H1 (cell line): ENCODE data around the gene DAZAP1. TPM values are rescaled to one million over a fixed set of nuclear protein-coding genes. Genes with fewer than 3 reads are reported as not detected.

ENCODE experiments used
- CTCF ChIA-PET: fragments of 300-600 bp; sonication (Branson Sonifier 250); formaldehyde crosslinking; loops from one replicate; lab custom pipeline; 2021; ENCODE audit not compliant: partially characterized antibody; lab: Charles Lee
- POLR2A ChIA-PET: fragments of 300-600 bp; sonication (Branson Sonifier 250); formaldehyde crosslinking; loops from one replicate; lab custom pipeline; 2021; ENCODE audit warnings: inconsistent platforms; ENCODE audit not compliant: partially characterized antibody; lab: Charles Lee
- DNase-seq, 2 experiments: peaks; one replicate each; pipeline versions ENCODE4 v3.0.0 to v3.0.0-alpha.2; 2010 to 2022; ENCODE audit warnings: low spot score in 2 of 2, low read depth in 1 of 2, mixed read lengths in 1 of 2
- FAIRE-seq: peaks from 2 replicates; lab custom pipeline; 2011; peaks lifted over from hg19 to GRCh38; lab: Jason Lieb, UNC
- H2AFZ ChIP-seq: 2 replicates; pipeline ENCODE4 v1.8.1; 2012; ENCODE audit warnings: low read length, inconsistent platforms
- H2AK5ac ChIP-seq: 2 replicates; pipeline ENCODE4 v1.6.1; 2013; ENCODE audit warnings: low read depth, low read length
- H2BK120ac ChIP-seq: replicated peaks from 2 replicates; pipeline ENCODE3; 2013; ENCODE audit warnings: low read depth, low read length, inconsistent platforms
- H2BK12ac ChIP-seq: 2 replicates; pipeline ENCODE4 v1.6.1; 2013; ENCODE audit warnings: low read depth, low read length
- H2BK15ac ChIP-seq: 2 replicates; pipeline ENCODE4 v1.6.1; 2013; ENCODE audit warnings: low read length
- H2BK20ac ChIP-seq: 2 replicates; pipeline ENCODE4 v1.6.1; 2013; ENCODE audit warnings: low read length
- H2BK5ac ChIP-seq: 2 replicates; pipeline ENCODE4 v1.6.1; 2013; ENCODE audit warnings: low read depth, low read length
- H3K14ac ChIP-seq: 2 replicates; pipeline ENCODE4 v1.6.1; 2013; ENCODE audit warnings: inconsistent platforms; ENCODE audit not compliant: insufficient read length
- H3K18ac ChIP-seq: 2 replicates; pipeline ENCODE4 v1.6.1; 2013; ENCODE audit warnings: low read length; ENCODE audit errors: extremely low read depth
- H3K23ac ChIP-seq: 2 replicates; pipeline ENCODE4 v1.6.1; 2013; ENCODE audit warnings: inconsistent platforms; ENCODE audit not compliant: insufficient read length
- H3K23me2 ChIP-seq: 2 replicates; pipeline ENCODE4 v1.6.1; 2013; ENCODE audit warnings: low read depth, low read length
- H3K27ac ChIP-seq: 2 replicates; pipeline ENCODE4 v1.6.1; 2011; ENCODE audit warnings: low read depth, low read length, inconsistent platforms
- H3K27me3 ChIP-seq, 4 experiments: replicated peaks in 1 of 4; 1 replicate in 1 of 4; 2 replicates in 3 of 4; pipeline versions ENCODE4 v1.6.1 to v1.8.1; 2011 to 2013; ENCODE audit warnings: low read length in 3 of 4, mild to moderate bottlenecking in 3 of 4, inconsistent platforms in 2 of 4, mixed read lengths in 2 of 4, moderate library complexity in 1 of 4; ENCODE audit not compliant: control insufficient read depth in 3 of 4, insufficient read depth in 3 of 4; ENCODE audit errors: extremely low read depth in 1 of 4
- H3K36me3 ChIP-seq, 4 experiments: 2 replicates each; pipeline versions ENCODE4 v1.6.1 to v1.8.1; 2011 to 2013; ENCODE audit warnings: mild to moderate bottlenecking in 4 of 4, low read length in 3 of 4, moderate library complexity in 2 of 4, control low read depth in 1 of 4, inconsistent platforms in 1 of 4; ENCODE audit not compliant: insufficient read depth in 4 of 4, control insufficient read depth in 2 of 4
- H3K4ac ChIP-seq: replicated peaks from 2 replicates; pipeline ENCODE3; 2013; ENCODE audit warnings: low read length, low read depth, mixed read lengths, inconsistent platforms; ENCODE audit not compliant: insufficient read length
- H3K4me1 ChIP-seq, 4 experiments: replicated peaks in 1 of 4; 1 replicate in 1 of 4; 2 replicates in 3 of 4; pipeline versions ENCODE4 v1.6.1 to v1.8.1; 2011 to 2013; ENCODE audit warnings: low read length in 3 of 4, inconsistent platforms in 2 of 4, mixed read lengths in 1 of 4; ENCODE audit not compliant: insufficient read depth in 4 of 4, control insufficient read depth in 3 of 4
- H3K4me2 ChIP-seq, 2 experiments: 2 replicates each; pipeline versions ENCODE4 v1.6.1 to v1.8.1; 2011 to 2013; ENCODE audit warnings: low read depth in 2 of 2, low read length in 2 of 2, control low read depth in 1 of 2, inconsistent platforms in 1 of 2, mild to moderate bottlenecking in 1 of 2; ENCODE audit not compliant: insufficient read depth in 1 of 2
- H3K4me3 ChIP-seq, 4 experiments: fragments of 200-600, 300-600 bp in 1 of 4; sonication (generic), shearing (Covaris generic), sonication (Bioruptor Twin) in 1 of 4; 2 replicates each; pipeline versions ENCODE4 v1.5.1 to v1.8.1; 2011 to 2016; ENCODE audit warnings: low read length in 4 of 4, low read depth in 3 of 4, control low read depth in 2 of 4, inconsistent platforms in 2 of 4, mild to moderate bottlenecking in 2 of 4, mixed read lengths in 1 of 4, moderate library complexity in 1 of 4; ENCODE audit not compliant: insufficient read depth in 2 of 4; ENCODE audit errors: extremely low read depth in 1 of 4
- H3K56ac ChIP-seq: replicated peaks from 2 replicates; pipeline ENCODE3; 2013; ENCODE audit warnings: low read depth, mild to moderate bottlenecking, mixed read lengths, low read length, inconsistent platforms; ENCODE audit not compliant: insufficient read length
- H3K79me1 ChIP-seq: 2 replicates; pipeline ENCODE4 v1.6.1; 2013; ENCODE audit warnings: low read depth, low read length, control low read depth
- H3K79me2 ChIP-seq, 2 experiments: 2 replicates each; pipeline versions ENCODE4 v1.6.1 to v1.8.1; 2012 to 2013; ENCODE audit warnings: low read length in 2 of 2, mild to moderate bottlenecking in 2 of 2, inconsistent platforms in 1 of 2; ENCODE audit not compliant: insufficient read depth in 2 of 2, control insufficient read depth in 1 of 2
- H3K9ac ChIP-seq, 4 experiments: replicated peaks in 1 of 4; 1 replicate in 1 of 4; 2 replicates in 3 of 4; pipeline versions ENCODE4 v1.6.1 to v1.8.1; 2011 to 2013; ENCODE audit warnings: low read depth in 3 of 4, low read length in 3 of 4, control low read depth in 2 of 4, mild to moderate bottlenecking in 2 of 4, moderate library complexity in 2 of 4, inconsistent platforms in 1 of 4; ENCODE audit errors: extremely low read depth in 1 of 4
- H3K9me3 ChIP-seq, 2 experiments: 2 replicates each; pipeline versions ENCODE4 v1.6.1 to v1.8.1; 2012 to 2013; ENCODE audit warnings: mild to moderate bottlenecking in 2 of 2, moderate library complexity in 2 of 2, control low read depth in 1 of 2, inconsistent platforms in 1 of 2, low read depth in 1 of 2, low read length in 1 of 2, mixed read lengths in 1 of 2; ENCODE audit not compliant: insufficient read depth in 2 of 2
- H4K20me1 ChIP-seq, 2 experiments: replicated peaks in 1 of 2; 2 replicates each; pipeline versions ENCODE3 to v1.8.1; 2011 to 2013; ENCODE audit warnings: inconsistent platforms in 2 of 2, low read length in 2 of 2, mild to moderate bottlenecking in 1 of 2; ENCODE audit not compliant: insufficient read depth in 2 of 2, control insufficient read depth in 1 of 2
- H4K5ac ChIP-seq: 2 replicates; pipeline ENCODE4 v1.6.1; 2013; ENCODE audit warnings: low read length, low read depth, mixed read lengths, inconsistent platforms; ENCODE audit not compliant: insufficient read length
- H4K8ac ChIP-seq: 2 replicates; pipeline ENCODE4 v1.8.0; 2013; ENCODE audit warnings: mild to moderate bottlenecking, moderate library complexity, low read length, inconsistent platforms; ENCODE audit not compliant: insufficient read depth; ENCODE audit errors: extremely low read depth
- H4K91ac ChIP-seq: replicated peaks from 2 replicates; pipeline ENCODE3; 2013; ENCODE audit warnings: low read length, mixed read lengths, inconsistent platforms; ENCODE audit not compliant: insufficient read length
- ASH2L ChIP-seq: fragments of 200-600, 300-600 bp; sonication (generic); IDR thresholded peaks from one replicate; pipeline ENCODE4 v1.7.1; 2017; ENCODE audit warnings: low read length
- BRCA1 ChIP-seq: IDR thresholded peaks from 2 replicates; pipeline ENCODE4 v1.6.1; 2012; ENCODE audit warnings: low read depth, low read length, improper control_type of control experiment
- MAFK ChIP-seq: IDR thresholded peaks from 2 replicates; pipeline ENCODE4 v1.6.1; 2012; ENCODE audit warnings: low read depth, mild to moderate bottlenecking, improper control_type of control experiment, low read length
- USF2 ChIP-seq: IDR thresholded peaks from 2 replicates; pipeline ENCODE4 v1.6.1; 2011; ENCODE audit warnings: low read length, improper control_type of control experiment
- WGBS, 2 experiments: shearing (Covaris generic) in 1 of 2; methylation state at CpG; one replicate each; pipeline versions ENCODE4 v1.1.6 to v1.1.7; 2013 to 2015; ENCODE audit warnings: low lambda C conversion rate in 2 of 2, mixed read lengths in 2 of 2, inconsistent platforms in 1 of 2, low coverage in 1 of 2, missing lambda C conversion rate in 1 of 2; ENCODE audit not compliant: insufficient replicate concordance in 2 of 2, insufficient coverage in 1 of 2, insufficient read length in 1 of 2; ENCODE audit errors: extremely low coverage in 1 of 2, missing lambda C conversion rate in 1 of 2; 5-methylcytosine and 5-hydroxymethylcytosine counted together
- polyA plus RNA-seq, 7 experiments: library from polyadenylated mRNA; depleted of rRNA in 3 of 7; stranded (reverse) in 5 of 7; unstranded in 2 of 7; fragments of >200 nt in 5 of 7; fragments of 200-250 nt in 2 of 7; gene quantifications; 1 replicate in 5 of 7; 2 replicates in 1 of 7; 4 replicates in 1 of 7; pipeline versions ENCODE4 v1.2.1 to v1.2.3, GENCODE V29; 2011 to 2013; ENCODE audit warnings: missing spikeins in 2 of 7, mixed read lengths in 2 of 7
- total RNA-seq: library from RNA; stranded (reverse); fragmentation: NEBNext Ultra II Directional; extraction: Animal tissue kit (Norgen Biotek cat#: 25700); gene quantifications from 2 replicates; pipeline ENCODE4 v1.2.1, GENCODE V29; 2021
- TF ChIP-seq, protein P1 (sequence below): IDR thresholded peaks from 2 replicates; pipeline ENCODE4 v1.6.1; 2011; ENCODE audit warnings: low read depth, mild to moderate bottlenecking, low read length; ENCODE audit not compliant: insufficient read depth

DAZAP1 gene
- total and polyA plus RNA-seq, 2 of the 8 experiments (the other 6 are each of a cell fraction or from before 2014, with no cell fraction given): 79.6 to 341 TPM

- Histone ChIP-seq H2BK15ac (no peak overlapping the region), H4K8ac (peak overlapping the region; percentile 62), H2BK5ac (no peak overlapping the region), H3K9ac (no peak overlapping the region), H3K79me1 (no peaks in the 10 kb centered on the region), H3K56ac (no peak overlapping the region), H3K4me2 (no peak overlapping the region), H3K36me3 (peaks cover 4 to 32% (median 16%) of the 10 kb centered on the region in 4 experiments; a peak in 7 of 8 replicates), H4K5ac (no peak overlapping the region), H3K18ac (no peak overlapping the region), H3K14ac (no peak overlapping the region), H3K4me3 (no peak overlapping the region), H3K27me3 (no peaks in the 10 kb centered on the region), H4K20me1 (peaks cover 0 to 11% of the 10 kb centered on the region in 2 experiments), H2BK12ac (no peak overlapping the region), H2AK5ac (no peak overlapping the region), H2BK20ac (no peak overlapping the region), H3K27ac (no peak overlapping the region), H2AFZ (no peak overlapping the region), H3K23ac (no peak overlapping the region), H3K23me2 (no peaks in the 10 kb centered on the region), H3K4ac (no peak overlapping the region), H3K9me3 (no peaks in the 10 kb centered on the region), H3K79me2 (no peaks in the 10 kb centered on the region), H4K91ac (no peak overlapping the region), H3K4me1 (peaks cover 0 to 5% (median 3%) of the 10 kb centered on the region in 4 experiments; a peak in 2 of 7 replicates), H2BK120ac (no peak overlapping the region)
- TF ChIP-seq MAFK (no peak), ASH2L (no peak), USF2 (no peak), BRCA1 (no peak)
- TF ChIP-seq, protein P1, sequence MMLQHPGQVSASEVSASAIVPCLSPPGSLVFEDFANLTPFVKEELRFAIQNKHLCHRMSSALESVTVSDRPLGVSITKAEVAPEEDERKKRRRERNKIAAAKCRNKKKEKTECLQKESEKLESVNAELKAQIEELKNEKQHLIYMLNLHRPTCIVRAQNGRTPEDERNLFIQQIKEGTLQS: no peak
- CTCF ChIA-PET: interaction anchor here (0.7 kb wide), 1 partner anchor 78 kb away, joined by 3 read pairs; no protein-coding TSS in a partner anchor
- DNase-seq (no peak), FAIRE-seq (no peak)
- POLR2A ChIA-PET: interaction anchor here (0.8 to 1.4 kb wide), 5 partner anchors 13 to 108 kb away, joined by 3 to 9 read pairs (median 3); partner anchors contain the start of gene CIRBP
- 95% methylated on average over 41 of the region's 43 CpGs; no CpG with 5 or more reads in 1 of the 2 experiments for WGBS, 2 experiments
Measured at GRCh38 chr19:1377176-1377964, 30.0 kb upstream of the DAZAP1 start.
